ENCODE measurements around the gene WSCD1. TPM values are rescaled to one million over a fixed set of nuclear protein-coding genes. Genes with fewer than 3 reads are reported as not detected.

Gene WSCD1
- total RNA-seq, 1 donor from 2014 or later, result 54.1 TPM

GRCh38 chr17:6104956-6105648 lies 34.9 kb downstream of the WSCD1 start:
- no peak for DNase-seq (ENCODE audit: extremely low read depth, low read depth, low spot score)

GRCh38 chr17:6105649-6106007 lies 35.4 kb downstream of the WSCD1 start:
- no peak for DNase-seq (ENCODE audit: extremely low read depth, low read depth, low spot score)

GRCh38 chr17:6106212-6106611 lies 36.0 kb downstream of the WSCD1 start:
- DNase-seq (ENCODE audit: extremely low read depth, low read depth, low spot score), result no peak

GRCh38 chr17:6107791-6108190 lies 37.6 kb downstream of the WSCD1 start:
- DNase-seq (ENCODE audit: extremely low read depth, low read depth, low spot score), result no peak

GRCh38 chr17:6108382-6108781 lies 38.2 kb downstream of the WSCD1 start:
- DNase-seq (ENCODE audit: extremely low read depth, low read depth, low spot score), result no peak

- no peak for DNase-seq (ENCODE audit: extremely low read depth, low read depth, low spot score)
Observed at GRCh38 chr17:6108987-6109386, 38.8 kb downstream of the WSCD1 start.

GRCh38 chr17:6109536-6109935 lies 39.4 kb downstream of the WSCD1 start:
- no peak for DNase-seq (ENCODE audit: extremely low read depth, low read depth, low spot score)

GRCh38 chr17:6110088-6110487 lies 39.9 kb downstream of the WSCD1 start:
- no peak for DNase-seq (ENCODE audit: extremely low read depth, low read depth, low spot score)

GRCh38 chr17:6110592-6110991 lies 40.4 kb downstream of the WSCD1 start:
- peak; percentile 37 for DNase-seq (ENCODE audit: extremely low read depth, low read depth, low spot score)

- no peak for DNase-seq (ENCODE audit: extremely low read depth, low read depth, low spot score)
Observed at GRCh38 chr17:6120351-6120750, 50.2 kb downstream of the WSCD1 start.

- no peak for DNase-seq (ENCODE audit: extremely low read depth, low read depth, low spot score)
Observed at GRCh38 chr17:6124856-6125255, 54.7 kb downstream of the WSCD1 start.

GRCh38 chr17:6126768-6127167 lies 56.6 kb downstream of the WSCD1 start:
- no peak for DNase-seq (ENCODE audit: extremely low read depth, low read depth, low spot score)

- no peak for DNase-seq (ENCODE audit: extremely low read depth, low read depth, low spot score)
Observed at GRCh38 chr17:6134721-6135120, 64.5 kb downstream of the WSCD1 start.

- DNase-seq (ENCODE audit: extremely low read depth, low read depth, low spot score), result no peak
Observed at GRCh38 chr17:6135236-6135635, 65.1 kb downstream of the WSCD1 start.

GRCh38 chr17:6135996-6136395 lies 65.8 kb downstream of the WSCD1 start:
- no peak for DNase-seq (ENCODE audit: extremely low read depth, low read depth, low spot score)

- DNase-seq (ENCODE audit: extremely low read depth, low read depth, low spot score), result no peak
Observed at GRCh38 chr17:6137716-6138502, 67.7 kb downstream of the WSCD1 start.

GRCh38 chr17:6138761-6139446 lies 68.7 kb downstream of the WSCD1 start:
- no peak for DNase-seq (ENCODE audit: extremely low read depth, low read depth, low spot score)

GRCh38 chr17:6139447-6139832 lies 69.3 kb downstream of the WSCD1 start:
- DNase-seq (ENCODE audit: extremely low read depth, low read depth, low spot score), result no peak

- DNase-seq (ENCODE audit: extremely low read depth, low read depth, low spot score), result no peak
Observed at GRCh38 chr17:6140188-6140587, 70.0 kb downstream of the WSCD1 start.

- no peak for DNase-seq (ENCODE audit: extremely low read depth, low read depth, low spot score)
Observed at GRCh38 chr17:6140728-6141330, 70.7 kb downstream of the WSCD1 start.

- no peak for DNase-seq (ENCODE audit: extremely low read depth, low read depth, low spot score)
Observed at GRCh38 chr17:6142701-6143100, 72.5 kb downstream of the WSCD1 start.
